PC-9 (cell line): ENCODE data around the gene FITM1. TPM values are rescaled to one million over a fixed set of nuclear protein-coding genes. Genes with fewer than 3 reads are reported as not detected.

ENCODE experiments used
- BruUV-seq: library from RNA; stranded (reverse); fragments of 400-500 nt; replicated peaks from 2 replicates; lab custom pipeline; 2021; lab: Mats Ljungman, UMichigan
- CTCF ChIA-PET: fragments of 300-600 bp; sonication (Branson Sonifier 250); formaldehyde crosslinking; loops from one replicate; lab custom pipeline; 2022; ENCODE audit warnings: antibody characterized with exemption; lab: Charles Lee
- POLR2A ChIA-PET: fragments of 300-600 bp; sonication (Branson Sonifier 250); formaldehyde crosslinking; loops from one replicate; lab custom pipeline; 2022; ENCODE audit warnings: antibody characterized with exemption; ENCODE audit not compliant: unreplicated experiment; lab: Charles Lee
- DNase-seq, 2 experiments: peaks; one replicate each; pipeline versions ENCODE4 v3.0.0 to v3.0.0-alpha.2; 2015 to 2022; ENCODE audit warnings: mixed read lengths in 1 of 2
- H2AFZ ChIP-seq: fragments of 200-600 bp; sonication (generic); 2 replicates; pipeline ENCODE4 v1.8.1; 2017; ENCODE audit warnings: antibody characterized with exemption
- H3F3A ChIP-seq: fragments of 200-600 bp; sonication (generic); 2 replicates; pipeline ENCODE4 v1.8.1; 2017; ENCODE audit warnings: antibody characterized with exemption, mild to moderate bottlenecking, low read depth; ENCODE audit not compliant: insufficient read depth
- H3K27ac ChIP-seq: fragments of 200-600 bp; sonication (generic); 2 replicates; pipeline ENCODE4 v1.6.1; 2016; ENCODE audit warnings: mixed run types
- H3K27me3 ChIP-seq: fragments of 200-600 bp; sonication (generic); 2 replicates; pipeline ENCODE4 v1.6.1; 2016; ENCODE audit warnings: low read depth, mixed run types; ENCODE audit not compliant: insufficient read depth
- H3K36me3 ChIP-seq: fragments of 200-600 bp; sonication (generic); 2 replicates; pipeline ENCODE4 v1.6.1; 2016; ENCODE audit warnings: low read depth, mixed run types
- H3K4me1 ChIP-seq: fragments of 200-600 bp; sonication (generic); replicated peaks from 2 replicates; pipeline ENCODE4 v1.6.1; 2016; ENCODE audit warnings: mixed run types; ENCODE audit not compliant: insufficient read depth
- H3K4me2 ChIP-seq: fragments of 200-600 bp; sonication (generic); 2 replicates; pipeline ENCODE4 v1.6.1; 2017; ENCODE audit warnings: mixed run types
- H3K4me3 ChIP-seq: fragments of 200-600 bp; sonication (generic); 2 replicates; pipeline ENCODE4 v1.6.1; 2016; ENCODE audit warnings: mixed run types
- H3K79me2 ChIP-seq: fragments of 200-600 bp; sonication (generic); 2 replicates; pipeline ENCODE4 v1.6.1; 2017; ENCODE audit warnings: low read depth, mixed run types
- H3K9me2 ChIP-seq: fragments of 200-600 bp; sonication (generic); 2 replicates; pipeline ENCODE4 v1.8.1; 2017; ENCODE audit warnings: mild to moderate bottlenecking; ENCODE audit not compliant: insufficient read depth
- H3K9me3 ChIP-seq: fragments of 200-600 bp; sonication (generic); 2 replicates; pipeline ENCODE4 v1.8.1; 2016; ENCODE audit warnings: low read depth; ENCODE audit not compliant: insufficient read depth
- H4K20me1 ChIP-seq: fragments of 200-600 bp; sonication (generic); 2 replicates; pipeline ENCODE4 v1.8.1; 2017; ENCODE audit not compliant: insufficient read depth
- CTCF ChIP-seq: fragments of 200-600 bp; sonication (generic); conservative IDR thresholded peaks from 2 replicates; pipeline ENCODE4 v1.6.1; 2017; ENCODE audit warnings: mixed run types, antibody characterized with exemption, mild to moderate bottlenecking, moderate library complexity
- EZH2 ChIP-seq: fragments of 200-600 bp; sonication (generic); IDR thresholded peaks from 2 replicates; pipeline ENCODE4 v1.8.0; 2017; ENCODE audit warnings: antibody characterized with exemption, low read depth
- intact Hi-C: fragments of 100-400 bp; cut with micrococcal nuclease; formaldehyde crosslinking; loops from one replicate; pipeline ENCODE4 v1.10.0; 2022; ENCODE audit not compliant: unreplicated experiment
- total RNA-seq: library from RNA; stranded (reverse); gene quantifications from 2 replicates; pipeline ENCODE4 v1.2.3, GENCODE V29; 2021

FITM1 gene
- total RNA-seq, 1 experiment from 2014 or later, result 0.72 TPM

- TF ChIP-seq EZH2 (no peak), CTCF (no peak)
- CTCF ChIA-PET, result no interaction called here
- Histone ChIP-seq H3K79me2 (no peaks in the 10 kb centered on the region), H2AFZ (no peak within 1 kb of the TSS), H3K4me2 (no peak within 1 kb of the TSS), H3K4me1 (no peaks in the 10 kb centered on the region), H3F3A (no peaks in the 10 kb centered on the region; the same call in 1 of the 2 replicates), H3K36me3 (no peaks in the 10 kb centered on the region), H3K4me3 (no peak within 1 kb of the TSS), H3K27ac (no peak within 1 kb of the TSS), H3K27me3 (no peaks in the 10 kb centered on the region), H3K9me2 (no peaks in the 10 kb centered on the region), H4K20me1 (no peaks in the 10 kb centered on the region), H3K9me3 (no peaks in the 10 kb centered on the region)
- DNase-seq, result no peak
- POLR2A ChIA-PET, result no interaction called here
- intact Hi-C loops, result no loop called here
- BruUV-seq, result no TSS peak
These were observed 41.2 kb downstream of the FITM1 start, which contains the start of gene REC8 for GRCh38 chr14:24171422-24172260. Gene REC8, plus strand, starts transcription at chr14:24172080. Its CDS starts 473 bp downstream, at chr14:24172553.

DNA sequence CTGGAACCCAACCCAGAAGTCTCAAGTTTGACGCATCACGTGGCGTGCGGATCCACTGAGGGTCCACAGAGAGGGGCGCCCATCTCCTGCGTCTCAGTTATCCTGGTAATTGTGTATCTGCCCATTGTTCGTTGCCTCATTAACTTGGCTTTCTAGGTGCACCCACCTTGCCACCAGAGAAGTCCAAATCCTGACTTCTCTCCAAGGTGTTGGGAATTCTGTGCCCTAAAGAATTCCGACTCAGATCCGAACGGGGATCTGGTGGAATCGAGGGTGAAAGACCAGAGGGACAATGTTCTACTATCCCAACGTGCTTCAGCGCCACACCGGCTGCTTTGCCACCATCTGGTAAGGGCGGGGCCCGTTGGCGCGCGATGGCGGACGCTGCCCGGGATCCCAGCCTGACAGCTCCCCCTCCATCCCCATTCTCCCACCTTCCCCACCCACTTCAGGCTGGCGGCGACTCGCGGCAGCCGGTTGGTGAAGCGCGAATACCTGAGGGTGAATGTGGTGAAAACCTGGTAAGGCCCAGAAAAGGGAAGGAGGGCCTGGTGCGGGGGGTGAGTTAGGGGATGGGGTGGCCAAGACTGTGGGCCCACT is 41.9 kb downstream of the FITM1 start:
- Histone ChIP-seq H3K27me3 (no peaks in the 10 kb centered on the region), H3K4me3 (no peak overlapping the region), H3K4me2 (no peak overlapping the region), H3K4me1 (no peaks in the 10 kb centered on the region), H3F3A (no peaks in the 10 kb centered on the region; the same call in 1 of the 2 replicates), H3K27ac (no peak overlapping the region), H3K9me2 (no peaks in the 10 kb centered on the region), H3K9me3 (no peaks in the 10 kb centered on the region), H4K20me1 (no peaks in the 10 kb centered on the region), H3K36me3 (no peaks in the 10 kb centered on the region), H3K79me2 (no peaks in the 10 kb centered on the region), H2AFZ (no peak overlapping the region)
- no peak for DNase-seq
- BruUV-seq, result no TSS peak
- intact Hi-C loops, result no loop called here
- ChIA-PET POLR2A (no interaction called here), CTCF (no interaction called here)
- no peak for TF ChIP-seq EZH2
- no peak for TF ChIP-seq CTCF

GRCh38 chr14:24172871-24173281 is 42.4 kb downstream of the FITM1 start:
- H4K20me1 ChIP-seq, result no peaks in the 10 kb centered on the region
- no peak overlapping the region for H3K4me2 ChIP-seq
- H3K4me1 ChIP-seq, result no peaks in the 10 kb centered on the region
- TF ChIP-seq CTCF, result no peak
- TF ChIP-seq EZH2, result no peak
- no peak overlapping the region for H3K27ac ChIP-seq
- DNase-seq, result no peak
- no peak overlapping the region for H2AFZ ChIP-seq
- H3K4me3 ChIP-seq, result no peak overlapping the region
- H3K27me3 ChIP-seq, result no peaks in the 10 kb centered on the region
- intact Hi-C loops, result no loop called here
- H3K79me2 ChIP-seq, result no peaks in the 10 kb centered on the region
- H3F3A ChIP-seq, result no peaks in the 10 kb centered on the region; the same call in 1 of the 2 replicates
- CTCF ChIA-PET, result no interaction called here
- H3K9me3 ChIP-seq, result no peaks in the 10 kb centered on the region
- BruUV-seq, result no TSS peak
- no peaks in the 10 kb centered on the region for H3K36me3 ChIP-seq
- H3K9me2 ChIP-seq, result no peaks in the 10 kb centered on the region
- POLR2A ChIA-PET, result no interaction called here
